Testis (tissue), 2 donors: ENCODE data around the gene DDAH1.

Experiments used
- POLR2A ChIP-seq: fragments of 450-650 bp; IDR thresholded peaks from one replicate; pipeline ENCODE4 v1.6.1; 2017; ENCODE audit warnings: antibody characterized with exemption, mild to moderate bottlenecking, moderate library complexity
- TF ChIP-seq, protein P1 (sequence below), 3 experiments: fragments of 450-650 bp in 2 of 3; fragments of 200-600 bp in 1 of 3; sonication (generic) in 1 of 3; IDR thresholded peaks; one replicate each; pipeline ENCODE4 v1.5.1; 2016 to 2019; ENCODE audit warnings: antibody characterized with exemption in 3 of 3, mild to moderate bottlenecking in 2 of 3, moderate library complexity in 1 of 3

DNA sequence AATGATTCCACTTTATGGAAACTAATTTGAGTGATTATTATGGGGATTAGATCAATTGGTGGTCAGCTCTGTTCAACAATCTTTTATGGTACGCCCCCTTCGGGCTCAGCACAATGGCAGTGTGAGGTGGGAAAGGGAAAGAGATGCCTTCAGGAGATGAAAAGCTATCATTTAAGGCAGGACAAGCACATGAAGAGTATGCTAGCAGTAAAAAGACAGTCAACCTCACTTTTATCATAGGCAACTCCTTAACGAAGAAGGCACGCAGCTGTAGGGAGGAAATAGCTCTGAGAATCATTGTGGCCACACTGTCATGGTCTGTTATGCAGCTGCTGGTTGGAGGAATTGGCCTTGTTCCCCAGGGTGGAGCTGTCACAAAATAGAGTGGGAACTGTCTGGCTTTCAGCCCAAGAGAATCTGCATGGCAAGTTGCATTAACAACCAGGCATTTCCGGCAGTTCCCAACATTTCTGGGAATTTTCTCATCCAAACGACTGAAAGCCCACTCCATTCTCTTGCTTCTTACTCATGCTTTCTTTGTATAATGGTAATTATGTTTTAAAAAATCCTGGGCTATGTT lies 134.2 kb downstream of the DDAH1 start:
- TF ChIP-seq, protein P1, sequence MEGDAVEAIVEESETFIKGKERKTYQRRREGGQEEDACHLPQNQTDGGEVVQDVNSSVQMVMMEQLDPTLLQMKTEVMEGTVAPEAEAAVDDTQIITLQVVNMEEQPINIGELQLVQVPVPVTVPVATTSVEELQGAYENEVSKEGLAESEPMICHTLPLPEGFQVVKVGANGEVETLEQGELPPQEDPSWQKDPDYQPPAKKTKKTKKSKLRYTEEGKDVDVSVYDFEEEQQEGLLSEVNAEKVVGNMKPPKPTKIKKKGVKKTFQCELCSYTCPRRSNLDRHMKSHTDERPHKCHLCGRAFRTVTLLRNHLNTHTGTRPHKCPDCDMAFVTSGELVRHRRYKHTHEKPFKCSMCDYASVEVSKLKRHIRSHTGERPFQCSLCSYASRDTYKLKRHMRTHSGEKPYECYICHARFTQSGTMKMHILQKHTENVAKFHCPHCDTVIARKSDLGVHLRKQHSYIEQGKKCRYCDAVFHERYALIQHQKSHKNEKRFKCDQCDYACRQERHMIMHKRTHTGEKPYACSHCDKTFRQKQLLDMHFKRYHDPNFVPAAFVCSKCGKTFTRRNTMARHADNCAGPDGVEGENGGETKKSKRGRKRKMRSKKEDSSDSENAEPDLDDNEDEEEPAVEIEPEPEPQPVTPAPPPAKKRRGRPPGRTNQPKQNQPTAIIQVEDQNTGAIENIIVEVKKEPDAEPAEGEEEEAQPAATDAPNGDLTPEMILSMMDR (IDR thresholded peaks at IDR 0.05) = no peak
- TF ChIP-seq POLR2A = no peak
